OCI-LY7 (cell line): ENCODE results near the gene CRELD2. TPM values are rescaled to one million over a fixed set of nuclear protein-coding genes. Genes with fewer than 3 reads are reported as not detected.

ENCODE experiments used
- BruUV-seq: library from RNA; stranded (reverse); fragments of 400-500 nt; replicated peaks from 2 replicates; lab custom pipeline; 2021; lab: Mats Ljungman, UMichigan
- CTCF ChIA-PET: fragments of 300-600 bp; sonication (Branson Sonifier 250); formaldehyde crosslinking; loops from one replicate; lab custom pipeline; 2022; ENCODE audit warnings: antibody characterized with exemption; ENCODE audit not compliant: unreplicated experiment; lab: Charles Lee
- POLR2A ChIA-PET: fragments of 300-600 bp; sonication (Branson Sonifier 250); formaldehyde crosslinking; loops from one replicate; lab custom pipeline; 2022; ENCODE audit warnings: antibody characterized with exemption; lab: Charles Lee
- DNase-seq: peaks from one replicate; pipeline ENCODE4 v3.0.0-alpha.2; 2015; ENCODE audit warnings: low spot score
- H2AFZ ChIP-seq: fragments of 200-600 bp; sonication (generic), shearing (Covaris generic); 2 replicates; pipeline ENCODE4 v1.6.1; 2014; ENCODE audit warnings: mild to moderate bottlenecking, antibody characterized with exemption, low read length, moderate library complexity
- H3K27ac ChIP-seq: fragments of 200-600 bp; sonication (generic); 2 replicates; pipeline ENCODE4 v1.5.1; 2014; ENCODE audit warnings: mixed run types, low read depth, mild to moderate bottlenecking, moderate library complexity, low read length, inconsistent platforms; ENCODE audit not compliant: poor library complexity, severe bottlenecking
- H3K36me3 ChIP-seq: fragments of 200-600 bp; sonication (generic); 2 replicates; pipeline ENCODE4 v1.6.1; 2014; ENCODE audit warnings: mild to moderate bottlenecking, antibody characterized with exemption, low read length, moderate library complexity, mixed read lengths; ENCODE audit not compliant: insufficient read depth
- H3K4me1 ChIP-seq: fragments of 200-600 bp; sonication (generic); 2 replicates; pipeline ENCODE4 v1.5.1; 2014; ENCODE audit warnings: mild to moderate bottlenecking, low read length; ENCODE audit not compliant: insufficient read depth, poor library complexity, severe bottlenecking
- H3K4me2 ChIP-seq: fragments of 200-600 bp; sonication (generic); 2 replicates; pipeline ENCODE4 v1.6.1; 2014; ENCODE audit warnings: mild to moderate bottlenecking, low read length
- H3K4me3 ChIP-seq: fragments of 200-600 bp; sonication (generic); 2 replicates; pipeline ENCODE4 v1.5.1; 2014; ENCODE audit warnings: mild to moderate bottlenecking, low read depth, low read length; ENCODE audit not compliant: poor library complexity, severe bottlenecking
- H3K79me2 ChIP-seq: fragments of 200-600 bp; sonication (generic); 2 replicates; pipeline ENCODE4 v1.6.1; 2016; ENCODE audit warnings: low read depth, mild to moderate bottlenecking, low read length, moderate library complexity, mixed read lengths; ENCODE audit not compliant: insufficient read depth
- H3K9me2 ChIP-seq: fragments of 200-600 bp; sonication (generic); 2 replicates; pipeline ENCODE4 v1.6.1; 2016; ENCODE audit warnings: mild to moderate bottlenecking, low read length, mixed read lengths; ENCODE audit not compliant: insufficient read depth
- H3K9me3 ChIP-seq: fragments of 200-600 bp; sonication (generic); 2 replicates; pipeline ENCODE4 v1.6.1; 2014; ENCODE audit warnings: mild to moderate bottlenecking, mixed run types, low read length, mixed read lengths
- H4K20me1 ChIP-seq: fragments of 200-600 bp; sonication (generic); 2 replicates; pipeline ENCODE4 v1.6.1; 2014; ENCODE audit warnings: mild to moderate bottlenecking, antibody characterized with exemption, low read length, moderate library complexity, mixed read lengths; ENCODE audit not compliant: insufficient read depth
- EZH2phosphoT487 ChIP-seq: fragments of 200-600 bp; sonication (generic); IDR thresholded peaks from 2 replicates; pipeline ENCODE4 v1.6.1; 2018; ENCODE audit warnings: low read depth, borderline replicate concordance, mild to moderate bottlenecking, mixed run types, antibody characterized with exemption, low read length, moderate library complexity, mixed read lengths
- intact Hi-C: fragments of 100-400 bp; cut with micrococcal nuclease; formaldehyde crosslinking; loops from one replicate; pipeline ENCODE4 v1.10.0; 2022; ENCODE audit not compliant: unreplicated experiment
- total RNA-seq, 2 experiments: library from RNA; depleted of rRNA in 1 of 2; stranded (reverse); fragments of >200 nt in 1 of 2; shearing (Covaris generic) in 1 of 2; gene quantifications; 2 replicates each; pipeline ENCODE4 v1.2.3, GENCODE V29; 2014 to 2022
- TF ChIP-seq, protein P1 (sequence below): fragments of 200-600 bp; sonication (generic); conservative IDR thresholded peaks from 2 replicates; pipeline ENCODE4 v1.5.1; 2014; ENCODE audit warnings: mild to moderate bottlenecking, antibody characterized with exemption, low read length, moderate library complexity, mixed read lengths

The CRELD2 gene
- total RNA-seq, 2 experiments from 2014 or later: 32.0 to 32.5 TPM

GRCh38 chr22:49884075-49884474 is 34.4 kb upstream of the CRELD2 start:
- Histone ChIP-seq H3K9me2 (no peaks in the 10 kb centered on the region), H3K36me3 (peaks cover 65% of the 10 kb centered on the region), H3K4me3 (no peak overlapping the region), H3K79me2 (peaks cover 26% of the 10 kb centered on the region; the same call in 1 of the 2 replicates), H3K4me2 (no peak overlapping the region), H3K4me1 (no peaks in the 10 kb centered on the region), H3K27ac (no peak overlapping the region), H3K9me3 (0 out of 2 replicates have a peak, but pooled peaks cover 3% of the 10 kb centered on the region), H4K20me1 (no peaks in the 10 kb centered on the region), H2AFZ (no peak overlapping the region)
- no TSS peak for BruUV-seq
- no peak for DNase-seq
- CTCF ChIA-PET: no interaction called here
- TF ChIP-seq EZH2phosphoT487: no peak
- TF ChIP-seq, protein P1, sequence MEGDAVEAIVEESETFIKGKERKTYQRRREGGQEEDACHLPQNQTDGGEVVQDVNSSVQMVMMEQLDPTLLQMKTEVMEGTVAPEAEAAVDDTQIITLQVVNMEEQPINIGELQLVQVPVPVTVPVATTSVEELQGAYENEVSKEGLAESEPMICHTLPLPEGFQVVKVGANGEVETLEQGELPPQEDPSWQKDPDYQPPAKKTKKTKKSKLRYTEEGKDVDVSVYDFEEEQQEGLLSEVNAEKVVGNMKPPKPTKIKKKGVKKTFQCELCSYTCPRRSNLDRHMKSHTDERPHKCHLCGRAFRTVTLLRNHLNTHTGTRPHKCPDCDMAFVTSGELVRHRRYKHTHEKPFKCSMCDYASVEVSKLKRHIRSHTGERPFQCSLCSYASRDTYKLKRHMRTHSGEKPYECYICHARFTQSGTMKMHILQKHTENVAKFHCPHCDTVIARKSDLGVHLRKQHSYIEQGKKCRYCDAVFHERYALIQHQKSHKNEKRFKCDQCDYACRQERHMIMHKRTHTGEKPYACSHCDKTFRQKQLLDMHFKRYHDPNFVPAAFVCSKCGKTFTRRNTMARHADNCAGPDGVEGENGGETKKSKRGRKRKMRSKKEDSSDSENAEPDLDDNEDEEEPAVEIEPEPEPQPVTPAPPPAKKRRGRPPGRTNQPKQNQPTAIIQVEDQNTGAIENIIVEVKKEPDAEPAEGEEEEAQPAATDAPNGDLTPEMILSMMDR: no peak
- POLR2A ChIA-PET: no interaction called here
- intact Hi-C loops: no loop called here

DNA sequence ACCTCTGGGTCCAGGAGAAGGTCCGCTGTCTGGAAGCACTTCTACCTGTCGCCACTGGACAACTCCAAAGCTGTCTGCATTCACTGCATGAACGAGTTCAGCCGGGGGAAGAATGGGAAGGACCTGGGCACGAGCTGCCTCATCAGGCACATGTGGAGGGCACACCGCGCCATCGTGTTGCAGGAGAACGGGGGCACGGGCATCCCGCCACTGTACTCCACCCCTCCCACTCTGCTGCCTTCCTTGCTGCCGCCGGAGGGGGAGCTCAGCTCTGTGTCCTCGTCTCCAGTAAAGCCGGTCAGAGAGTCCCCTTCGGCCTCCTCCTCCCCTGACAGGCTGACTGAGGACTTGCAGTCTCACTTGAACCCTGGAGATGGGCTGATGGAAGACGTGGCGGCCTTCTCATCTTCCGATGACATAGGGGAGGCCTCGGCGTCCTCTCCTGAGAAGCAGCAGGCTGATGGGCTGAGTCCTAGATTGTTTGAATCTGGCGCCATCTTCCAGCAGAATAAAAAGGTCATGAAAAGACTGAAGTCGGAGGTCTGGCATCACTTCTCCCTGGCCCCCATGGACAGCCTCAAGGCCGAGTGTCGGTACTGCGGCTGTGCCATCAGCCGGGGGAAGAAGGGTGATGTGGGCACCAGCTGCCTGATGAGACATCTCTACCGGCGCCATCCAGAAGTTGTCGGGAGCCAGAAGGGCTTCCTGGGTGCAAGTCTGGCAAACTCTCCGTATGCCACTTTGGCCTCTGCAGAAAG is 33.8 kb upstream of the CRELD2 start:
- peaks cover 26% of the 10 kb centered on the region; the same call in 1 of the 2 replicates for H3K79me2 ChIP-seq

More for the DNA sequence above, 33.8 kb upstream of the CRELD2 start:
- Histone ChIP-seq H3K4me1 (no peaks in the 10 kb centered on the region), H3K9me2 (no peaks in the 10 kb centered on the region), H3K4me3 (no peak overlapping the region), H3K36me3 (peaks cover 68% of the 10 kb centered on the region), H3K9me3 (peaks cover 9% of the 10 kb centered on the region; the same call in 1 of the 2 replicates), H3K27ac (no peak overlapping the region), H3K4me2 (no peak overlapping the region), H4K20me1 (no peaks in the 10 kb centered on the region), H2AFZ (no peak overlapping the region)
- no TSS peak for BruUV-seq
- intact Hi-C loops: no loop called here
- CTCF ChIA-PET: no interaction called here
- TF ChIP-seq EZH2phosphoT487: no peak
- TF ChIP-seq, protein P1: no peak
- POLR2A ChIA-PET: no interaction called here
- DNase-seq: no peak
